ENCODE measurements around the gene NACC2. TPM values are rescaled to one million over a fixed set of nuclear protein-coding genes. Genes with fewer than 3 reads are reported as not detected.

The NACC2 gene
- total and polyA plus RNA-seq, 9 of the 15 experiments (the other 6 are each of a cell fraction or from before 2014, with no cell fraction given): 0.70 to 25.1 (median 5.6) TPM

GRCh38 chr9:135958485-135958884, 136.6 kb downstream of the NACC2 start (continued):
- TF ChIP-seq MGA (IDR thresholded peaks at IDR 0.05) (no peak), JUND (IDR thresholded peaks at IDR 0.05; ENCODE audit: borderline replicate concordance, low read depth, low read length) (no peak), JUND (tag; IDR thresholded peaks at IDR 0.05; ENCODE audit: borderline replicate concordance, low read depth, low read length) (no peak), PHF20 (IDR thresholded peaks at IDR 0.05; ENCODE audit: partially characterized antibody) (no peak), ZNF785 (CRISPR knock-in tag; IDR thresholded peaks at IDR 0.05) (no peak), GABPB2 (CRISPR knock-in tag; conservative IDR thresholded peaks at IDR 0.05) (no peak), MYBL2 (IDR thresholded peaks at IDR 0.05; ENCODE audit: low read depth) (no peak), MYBL2 (CRISPR knock-in tag; IDR thresholded peaks at IDR 0.05; ENCODE audit: borderline replicate concordance) (no peak), NR2F6 (CRISPR knock-in tag; IDR thresholded peaks at IDR 0.05) (no peak), ZNF217 (CRISPR knock-in tag; IDR thresholded peaks at IDR 0.05) (no peak), ZNF445 (CRISPR knock-in tag; IDR thresholded peaks at IDR 0.05; ENCODE audit: low read depth) (no peak)
- TF ChIP-seq, protein P1, sequence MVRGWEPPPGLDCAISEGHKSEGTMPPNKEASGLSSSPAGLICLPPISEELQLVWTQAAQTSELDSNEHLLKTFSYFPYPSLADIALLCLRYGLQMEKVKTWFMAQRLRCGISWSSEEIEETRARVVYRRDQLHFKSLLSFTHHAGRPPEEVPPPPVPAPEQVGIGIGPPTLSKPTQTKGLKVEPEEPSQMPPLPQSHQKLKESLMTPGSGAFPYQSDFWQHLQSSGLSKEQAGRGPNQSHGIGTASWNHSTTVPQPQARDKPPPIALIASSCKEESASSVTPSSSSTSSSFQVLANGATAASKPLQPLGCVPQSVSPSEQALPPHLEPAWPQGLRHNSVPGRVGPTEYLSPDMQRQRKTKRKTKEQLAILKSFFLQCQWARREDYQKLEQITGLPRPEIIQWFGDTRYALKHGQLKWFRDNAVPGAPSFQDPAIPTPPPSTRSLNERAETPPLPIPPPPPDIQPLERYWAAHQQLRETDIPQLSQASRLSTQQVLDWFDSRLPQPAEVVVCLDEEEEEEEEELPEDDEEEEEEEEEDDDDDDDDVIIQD (CRISPR knock-in tag; IDR thresholded peaks at IDR 0.05): no peak
- TF ChIP-seq, protein P2, sequence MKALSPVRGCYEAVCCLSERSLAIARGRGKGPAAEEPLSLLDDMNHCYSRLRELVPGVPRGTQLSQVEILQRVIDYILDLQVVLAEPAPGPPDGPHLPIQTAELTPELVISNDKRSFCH (CRISPR knock-in tag; IDR thresholded peaks at IDR 0.05): no peak
- TF ChIP-seq, protein P2 (tag; IDR thresholded peaks at IDR 0.05): no peak
- TF ChIP-seq, protein P3, sequence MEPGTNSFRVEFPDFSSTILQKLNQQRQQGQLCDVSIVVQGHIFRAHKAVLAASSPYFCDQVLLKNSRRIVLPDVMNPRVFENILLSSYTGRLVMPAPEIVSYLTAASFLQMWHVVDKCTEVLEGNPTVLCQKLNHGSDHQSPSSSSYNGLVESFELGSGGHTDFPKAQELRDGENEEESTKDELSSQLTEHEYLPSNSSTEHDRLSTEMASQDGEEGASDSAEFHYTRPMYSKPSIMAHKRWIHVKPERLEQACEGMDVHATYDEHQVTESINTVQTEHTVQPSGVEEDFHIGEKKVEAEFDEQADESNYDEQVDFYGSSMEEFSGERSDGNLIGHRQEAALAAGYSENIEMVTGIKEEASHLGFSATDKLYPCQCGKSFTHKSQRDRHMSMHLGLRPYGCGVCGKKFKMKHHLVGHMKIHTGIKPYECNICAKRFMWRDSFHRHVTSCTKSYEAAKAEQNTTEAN (CRISPR knock-in tag; IDR thresholded peaks at IDR 0.05): no peak

Data from K562 (cell line).